Loucy (cell line): ENCODE results near the gene UBL3.

Experiments
- H2AFZ ChIP-seq: fragments of 200-600 bp; sonication (generic); 2 replicates; pipeline ENCODE4 v1.6.0; 2016; ENCODE audit warnings: antibody characterized with exemption, mild to moderate bottlenecking, low read length, moderate library complexity
- H3F3A ChIP-seq: fragments of 200-600 bp; 2 replicates; pipeline ENCODE4 v1.6.0; 2016; ENCODE audit warnings: antibody characterized with exemption, low read depth, mild to moderate bottlenecking
- H3K27me3 ChIP-seq: fragments of 200-600 bp; sonication (generic); 2 replicates; pipeline ENCODE4 v1.6.1; 2014; ENCODE audit warnings: low read length, mild to moderate bottlenecking; ENCODE audit not compliant: insufficient read depth, poor library complexity, severe bottlenecking
- H3K36me3 ChIP-seq: fragments of 200-600 bp; sonication (generic); 2 replicates; pipeline ENCODE4 v1.6.1; 2016; ENCODE audit warnings: low read length; ENCODE audit not compliant: insufficient read depth
- H3K4me1 ChIP-seq: fragments of 200-600 bp; sonication (generic); 2 replicates; pipeline ENCODE4 v1.5.1; 2014; ENCODE audit warnings: low read length, mild to moderate bottlenecking; ENCODE audit not compliant: insufficient read depth, poor library complexity, severe bottlenecking
- H3K4me2 ChIP-seq: fragments of 200-600 bp; sonication (generic); 2 replicates; pipeline ENCODE4 v1.6.0; 2014; ENCODE audit warnings: antibody characterized with exemption, low read length, low read depth, mild to moderate bottlenecking; ENCODE audit not compliant: poor library complexity, severe bottlenecking
- H3K4me3 ChIP-seq: fragments of 200-600 bp; sonication (generic); 2 replicates; pipeline ENCODE4 v1.5.1; 2014; ENCODE audit warnings: low read length, mild to moderate bottlenecking, mixed read lengths; ENCODE audit not compliant: poor library complexity, severe bottlenecking
- H3K79me2 ChIP-seq: fragments of 200-600 bp; sonication (generic); 2 replicates; pipeline ENCODE4 v1.6.1; 2014; ENCODE audit warnings: low read length; ENCODE audit not compliant: insufficient read depth
- H3K9ac ChIP-seq: fragments of 200-600 bp; sonication (generic); 2 replicates; pipeline ENCODE4 v1.6.0; 2014; ENCODE audit warnings: mild to moderate bottlenecking, low read depth, low read length, moderate library complexity; ENCODE audit not compliant: poor library complexity, severe bottlenecking
- H3K9me2 ChIP-seq: fragments of 200-600 bp; sonication (generic); replicated peaks from 2 replicates; pipeline ENCODE4 v1.6.1; 2016; ENCODE audit warnings: low read depth, low read length, mixed read lengths
- H3K9me3 ChIP-seq: fragments of 200-600 bp; sonication (generic); 2 replicates; pipeline ENCODE4 v1.6.1; 2014; ENCODE audit warnings: mild to moderate bottlenecking, antibody characterized with exemption, low read length, low read depth; ENCODE audit not compliant: insufficient read depth
- H4K20me1 ChIP-seq: fragments of 200-600 bp; sonication (generic); 2 replicates; pipeline ENCODE4 v1.6.0; 2014; ENCODE audit warnings: antibody characterized with exemption, low read length, mild to moderate bottlenecking; ENCODE audit not compliant: insufficient read depth, poor library complexity, severe bottlenecking
- EZH2phosphoT487 ChIP-seq: fragments of 200-600 bp; IDR thresholded peaks from 2 replicates; pipeline ENCODE4 v1.6.1; 2018; ENCODE audit warnings: antibody characterized with exemption, mild to moderate bottlenecking, moderate library complexity, borderline replicate concordance
- TF ChIP-seq, protein P1 (sequence below): fragments of 200-600 bp; sonication (generic); conservative IDR thresholded peaks from 2 replicates; pipeline ENCODE4 v1.5.1; 2014; ENCODE audit warnings: mild to moderate bottlenecking, antibody characterized with exemption, low read length

Gene UBL3

DNA sequence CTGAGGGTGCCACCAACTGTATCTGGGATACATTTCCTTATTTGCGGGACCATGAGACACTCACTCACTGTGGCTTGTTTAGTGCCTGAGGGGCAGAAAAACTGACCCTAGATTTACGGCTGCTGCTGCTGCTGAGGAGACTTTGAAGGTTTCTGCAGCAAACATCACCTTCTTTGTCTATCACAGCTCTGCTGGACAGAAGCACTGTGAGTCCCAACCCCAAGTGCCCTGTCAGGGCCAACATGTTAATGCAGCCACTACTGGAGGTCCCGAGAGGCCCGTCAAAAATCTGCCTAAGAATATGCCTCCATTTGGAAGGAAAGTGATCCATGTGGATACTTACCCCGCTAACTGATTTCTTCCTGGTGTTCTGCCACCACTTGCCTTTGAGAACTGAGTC is 37.3 kb upstream of the UBL3 start:
- H3K4me3 ChIP-seq = no peak overlapping the region
- no peaks in the 10 kb centered on the region for H3K9me3 ChIP-seq
- no peaks in the 10 kb centered on the region for H3K27me3 ChIP-seq
- no peak overlapping the region for H3K9ac ChIP-seq
- TF ChIP-seq, protein P1, sequence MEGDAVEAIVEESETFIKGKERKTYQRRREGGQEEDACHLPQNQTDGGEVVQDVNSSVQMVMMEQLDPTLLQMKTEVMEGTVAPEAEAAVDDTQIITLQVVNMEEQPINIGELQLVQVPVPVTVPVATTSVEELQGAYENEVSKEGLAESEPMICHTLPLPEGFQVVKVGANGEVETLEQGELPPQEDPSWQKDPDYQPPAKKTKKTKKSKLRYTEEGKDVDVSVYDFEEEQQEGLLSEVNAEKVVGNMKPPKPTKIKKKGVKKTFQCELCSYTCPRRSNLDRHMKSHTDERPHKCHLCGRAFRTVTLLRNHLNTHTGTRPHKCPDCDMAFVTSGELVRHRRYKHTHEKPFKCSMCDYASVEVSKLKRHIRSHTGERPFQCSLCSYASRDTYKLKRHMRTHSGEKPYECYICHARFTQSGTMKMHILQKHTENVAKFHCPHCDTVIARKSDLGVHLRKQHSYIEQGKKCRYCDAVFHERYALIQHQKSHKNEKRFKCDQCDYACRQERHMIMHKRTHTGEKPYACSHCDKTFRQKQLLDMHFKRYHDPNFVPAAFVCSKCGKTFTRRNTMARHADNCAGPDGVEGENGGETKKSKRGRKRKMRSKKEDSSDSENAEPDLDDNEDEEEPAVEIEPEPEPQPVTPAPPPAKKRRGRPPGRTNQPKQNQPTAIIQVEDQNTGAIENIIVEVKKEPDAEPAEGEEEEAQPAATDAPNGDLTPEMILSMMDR = no peak
- TF ChIP-seq EZH2phosphoT487 = no peak
- H3K4me2 ChIP-seq = no peak overlapping the region
- no peak overlapping the region for H2AFZ ChIP-seq
- no peaks in the 10 kb centered on the region for H3F3A ChIP-seq
- H3K79me2 ChIP-seq = no peaks in the 10 kb centered on the region
- peaks cover 5% of the 10 kb centered on the region for H3K4me1 ChIP-seq
- no peaks in the 10 kb centered on the region for H4K20me1 ChIP-seq
- H3K36me3 ChIP-seq = no peaks in the 10 kb centered on the region
- H3K9me2 ChIP-seq = no peaks in the 10 kb centered on the region

DNA sequence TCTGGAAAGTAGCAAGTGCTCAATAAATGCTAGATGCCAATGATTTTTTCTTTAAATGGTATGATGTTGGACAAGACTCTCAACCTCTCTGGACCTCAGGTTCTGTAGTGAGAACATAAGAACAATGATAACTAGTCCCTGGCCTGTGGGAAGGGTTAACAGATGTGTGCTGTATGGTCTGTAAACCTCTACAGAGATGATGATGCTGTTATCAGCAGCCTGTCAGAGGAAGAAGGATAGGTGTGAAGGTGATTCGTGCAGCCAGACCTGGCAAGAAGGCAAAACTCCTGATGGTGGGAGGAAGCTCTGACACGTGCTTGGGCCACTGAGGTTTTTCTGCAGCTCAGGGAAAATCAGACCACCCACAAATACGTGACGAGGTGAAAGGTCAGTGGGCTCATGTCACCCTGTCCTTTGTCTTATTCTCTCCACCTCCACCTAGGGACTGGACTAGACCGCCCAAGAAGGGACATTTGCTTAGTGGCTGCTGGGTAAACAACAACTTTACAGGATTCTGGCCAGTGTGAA is 36.7 kb upstream of the UBL3 start:
- Histone ChIP-seq H3K36me3 (no peaks in the 10 kb centered on the region), H3K4me2 (no peak overlapping the region)

DNA sequence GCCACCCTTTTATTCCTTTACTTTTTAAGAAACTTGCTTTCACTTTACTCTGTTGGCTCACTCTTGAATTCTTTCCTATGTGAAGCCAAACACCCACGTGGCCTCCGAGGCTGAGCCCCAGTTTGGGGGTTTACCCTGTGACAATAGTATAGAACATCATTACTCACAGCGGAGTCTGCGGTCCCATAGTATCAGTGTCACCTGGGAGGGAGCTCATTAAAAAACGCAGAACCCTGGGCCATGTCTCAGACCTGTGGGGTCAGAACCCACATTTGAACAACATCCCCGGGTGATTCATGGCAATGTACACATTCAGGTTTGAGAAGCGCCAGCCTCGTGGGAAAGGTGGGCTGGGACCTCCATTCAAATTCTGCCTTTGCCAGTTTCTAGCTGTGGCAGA is 36.0 kb upstream of the UBL3 start:
- Histone ChIP-seq H4K20me1 (no peaks in the 10 kb centered on the region), H3K36me3 (no peaks in the 10 kb centered on the region), H2AFZ (no peak overlapping the region), H3F3A (no peaks in the 10 kb centered on the region), H3K27me3 (no peaks in the 10 kb centered on the region), H3K4me3 (no peak overlapping the region), H3K9ac (no peak overlapping the region), H3K79me2 (no peaks in the 10 kb centered on the region), H3K9me2 (no peaks in the 10 kb centered on the region), H3K4me2 (no peak overlapping the region), H3K9me3 (no peaks in the 10 kb centered on the region), H3K4me1 (peaks cover 16% of the 10 kb centered on the region)
- TF ChIP-seq EZH2phosphoT487 = no peak
- TF ChIP-seq, protein P1 = no peak

More for the DNA sequence above, 36.7 kb upstream of the UBL3 start:
- Histone ChIP-seq H3K27me3 (no peaks in the 10 kb centered on the region), H3K4me3 (no peak overlapping the region), H3K9ac (no peak overlapping the region), H4K20me1 (no peaks in the 10 kb centered on the region), H2AFZ (no peak overlapping the region), H3K9me2 (no peaks in the 10 kb centered on the region), H3K9me3 (no peaks in the 10 kb centered on the region), H3K79me2 (no peaks in the 10 kb centered on the region), H3K4me1 (peaks cover 9% of the 10 kb centered on the region), H3F3A (no peaks in the 10 kb centered on the region)
- no peak for TF ChIP-seq EZH2phosphoT487
- TF ChIP-seq, protein P1 = no peak
